CD4-positive, alpha-beta T cell treated with Interferon alpha-2 for 1 hour (primary cell): Measurements from ENCODE around the gene CD74.
"Not testable (repeated sequence)": the region's sequence is repeated elsewhere in the genome, so short reads cannot be mapped to it uniquely, and the experiment has no call there.

Experiments used
- DNase-seq, 2 donors: peaks; one replicate each; pipeline ENCODE4 v3.0.0-alpha.2; 2020 to 2022

The CD74 gene

DNA sequence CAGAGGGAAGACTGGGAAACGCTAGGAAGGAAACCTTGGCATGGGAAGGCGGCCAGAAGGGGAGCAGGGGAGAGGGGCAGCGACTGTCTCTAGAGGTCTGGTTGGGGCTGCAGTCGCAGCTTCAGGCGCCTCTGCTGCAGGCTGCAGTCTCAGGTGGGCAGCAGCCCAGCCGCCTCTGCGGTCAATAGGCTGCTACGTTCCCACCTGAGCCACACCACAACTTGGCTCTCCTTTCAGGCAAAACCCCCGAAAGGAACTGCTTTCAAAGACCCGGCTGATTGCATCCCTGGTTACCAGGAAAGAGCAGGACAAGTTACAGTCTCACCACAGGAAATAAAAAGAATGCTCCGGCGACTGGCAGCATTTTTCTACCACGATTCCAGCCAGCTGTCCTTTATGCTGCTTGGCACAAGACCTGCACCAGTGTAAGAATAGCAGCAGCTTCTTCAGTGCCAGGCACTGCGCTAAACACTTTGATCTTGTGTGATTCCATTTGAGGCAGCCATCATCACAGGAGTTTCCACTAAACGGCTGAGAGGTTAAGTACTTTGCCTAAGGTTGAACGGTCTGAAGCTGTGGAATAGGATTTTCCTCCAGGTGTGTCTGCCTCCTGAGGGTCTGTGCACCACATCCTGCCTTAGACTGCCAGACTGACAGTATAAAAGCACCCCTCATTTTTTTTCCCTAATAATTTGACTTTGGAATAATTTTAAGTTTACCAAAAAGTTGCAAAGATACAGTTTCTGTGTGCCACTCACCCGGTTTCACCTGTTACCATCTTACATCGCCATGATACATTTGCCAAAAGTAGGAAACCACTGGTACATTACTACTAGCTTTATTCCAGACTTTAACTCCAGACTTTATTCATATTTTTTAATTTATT, 29.3 kb upstream of the CD74 start:
- no peak for DNase-seq

- DNase-seq = no peak
These were observed 28.5 kb upstream of the CD74 start for GRCh38 chr5:150440948-150441812.

GRCh38 chr5:150438873-150439546, 26.3 kb upstream of the CD74 start:
- no peak for DNase-seq

GRCh38 chr5:150436141-150436680, 23.5 kb upstream of the CD74 start:
- peak; percentile 90 to 93 for DNase-seq

DNA sequence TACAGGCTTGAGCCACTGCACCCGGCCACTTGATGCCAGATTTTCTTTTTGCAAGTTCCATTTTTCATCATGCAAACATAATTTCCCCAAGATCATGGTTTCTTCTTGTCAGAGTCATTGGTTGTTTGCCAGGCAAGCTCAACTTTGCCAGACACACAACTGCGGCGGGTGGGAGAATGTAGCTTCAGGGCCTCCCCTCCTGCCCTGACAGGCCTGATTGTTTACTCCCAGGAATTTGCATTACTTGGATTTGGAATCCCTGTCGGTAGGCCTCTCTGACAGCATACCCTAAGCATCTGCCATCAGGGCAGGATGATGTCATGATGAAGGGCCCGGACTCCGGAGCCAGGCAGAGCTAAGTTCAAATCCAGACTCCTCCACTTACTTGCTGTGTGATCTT, 21.8 kb upstream of the CD74 start:
- DNase-seq = no peak

- no peak for DNase-seq
These were observed 18.9 kb upstream of the CD74 start for GRCh38 chr5:150431574-150431973.

- DNase-seq = no peak
These were observed 18.3 kb upstream of the CD74 start for GRCh38 chr5:150431048-150431447.

DNA sequence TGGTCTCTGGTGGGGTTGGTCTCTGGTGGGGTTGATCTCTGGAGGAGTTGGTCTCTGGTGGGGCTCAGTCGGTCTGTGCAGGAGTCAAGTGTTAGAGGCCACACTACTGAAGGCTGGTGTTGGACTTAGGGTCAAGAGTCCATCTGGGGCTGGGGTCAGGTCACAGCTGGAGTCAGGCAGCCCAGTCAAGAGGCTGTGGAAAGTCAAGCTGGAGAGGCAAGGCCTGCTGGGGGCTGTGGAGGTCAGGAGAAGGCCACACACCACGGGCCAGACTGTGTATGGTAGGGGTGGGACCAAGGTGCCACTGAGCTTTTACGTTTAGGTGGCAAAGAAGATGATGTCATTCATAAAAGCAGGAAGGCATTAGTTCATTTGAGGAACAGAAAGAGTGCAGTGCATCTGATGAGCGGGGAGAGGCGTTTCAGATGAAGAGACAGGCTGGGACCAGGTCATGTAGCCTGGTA, 16.7 kb upstream of the CD74 start:
- peak in 1 of 2 donors; percentile 62 for DNase-seq

- DNase-seq = no peak
These were observed 16.3 kb upstream of the CD74 start for GRCh38 chr5:150428978-150429377.

GRCh38 chr5:150428106-150428876, 15.6 kb upstream of the CD74 start:
- no peak for DNase-seq

- not testable (repeated sequence) for DNase-seq
These were observed 13.5 kb upstream of the CD74 start for GRCh38 chr5:150426165-150426564.

GRCh38 chr5:150422758-150423157, 10.0 kb upstream of the CD74 start:
- no peak for DNase-seq

DNA sequence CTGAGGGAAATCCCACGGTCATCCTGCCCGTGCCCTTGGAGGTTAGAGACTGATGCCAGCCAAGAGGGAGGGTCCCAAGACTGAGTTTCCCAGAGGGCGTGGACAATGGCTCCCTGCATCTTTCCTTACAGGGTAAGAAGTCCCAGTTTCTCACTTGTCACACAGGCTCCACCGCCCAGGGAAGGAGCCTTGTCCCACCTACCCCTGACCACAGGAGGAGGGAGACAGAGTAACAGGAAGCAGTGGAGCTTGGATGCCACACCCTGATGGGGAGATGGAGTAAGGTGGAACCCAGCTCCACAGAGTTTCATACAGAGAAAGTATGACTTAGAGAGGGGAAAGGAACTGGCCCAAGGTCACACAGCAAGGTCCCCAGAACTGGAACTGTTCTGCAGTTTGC, 9.4 kb upstream of the CD74 start:
- no peak for DNase-seq

DNA sequence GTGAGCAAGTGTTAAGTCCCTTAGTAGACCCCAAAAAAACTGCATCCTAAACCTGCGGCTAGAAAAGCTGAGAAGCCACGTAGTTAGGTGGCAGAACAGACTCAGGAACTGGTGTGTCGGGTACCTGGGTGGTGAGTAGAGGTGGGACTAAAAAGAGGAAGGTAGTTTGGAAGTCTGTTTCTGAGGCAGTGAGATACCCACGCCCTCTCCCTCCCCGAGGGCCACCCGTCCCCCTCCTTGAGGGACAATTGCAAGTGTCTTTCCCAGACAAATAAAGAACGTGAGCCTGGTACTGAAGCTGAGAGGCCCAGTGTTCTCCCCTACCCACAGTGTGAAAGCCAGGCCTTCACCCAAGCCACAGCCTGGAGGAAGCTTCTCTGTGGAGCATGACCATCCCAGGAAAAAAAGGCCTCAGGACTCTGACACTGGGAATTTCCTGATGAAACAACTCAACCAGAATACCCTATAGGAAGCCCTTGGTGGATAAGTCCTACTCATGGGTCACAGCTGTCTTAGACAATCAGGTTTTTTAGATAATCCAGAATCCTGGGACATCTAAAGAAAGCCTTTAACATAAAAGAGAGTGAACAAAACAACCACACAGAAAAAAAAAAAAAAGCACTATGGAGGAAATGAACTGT, 7.0 kb upstream of the CD74 start:
- DNase-seq = peak in 1 of 2 donors; percentile 66

- DNase-seq = peak in 1 of 2 donors; percentile 12
These were observed 1.4 kb upstream of the CD74 start for GRCh38 chr5:150413902-150414790.

DNA sequence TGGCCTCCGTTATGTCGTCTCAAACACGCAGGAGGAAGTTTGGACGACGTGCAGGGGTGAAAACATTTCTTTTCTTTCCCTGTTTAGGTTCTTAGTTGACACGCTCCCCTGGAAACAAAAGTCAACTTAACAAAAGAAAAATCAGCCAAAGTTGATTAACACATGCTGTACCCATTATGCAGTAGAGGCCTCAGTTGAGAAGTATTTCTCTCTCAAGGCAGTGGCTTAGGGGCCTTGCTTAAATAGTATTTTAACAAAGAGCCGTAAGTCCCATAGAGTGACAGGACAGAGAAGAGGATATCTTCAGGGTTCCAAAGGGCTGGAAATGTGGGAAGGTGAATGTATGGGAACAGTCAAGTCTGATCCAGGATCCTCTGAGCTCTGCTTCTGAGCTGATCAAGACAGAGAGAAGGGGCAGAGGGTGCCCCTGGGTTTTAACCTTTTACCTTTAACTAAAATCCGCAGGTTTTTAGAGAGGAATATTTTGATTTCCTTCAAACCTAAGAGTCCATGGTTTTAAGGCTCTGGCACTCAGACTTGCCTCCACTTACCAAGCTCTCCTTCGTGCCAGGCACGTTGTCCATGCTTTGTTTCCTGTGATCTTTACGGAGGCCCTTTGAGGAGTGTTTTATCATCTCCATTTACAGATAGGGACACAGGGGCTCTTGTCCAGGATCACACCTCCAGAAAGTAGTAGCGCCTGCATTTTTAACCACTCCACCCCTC, 629 bp upstream of the CD74 start:
- DNase-seq = no peak

DNA sequence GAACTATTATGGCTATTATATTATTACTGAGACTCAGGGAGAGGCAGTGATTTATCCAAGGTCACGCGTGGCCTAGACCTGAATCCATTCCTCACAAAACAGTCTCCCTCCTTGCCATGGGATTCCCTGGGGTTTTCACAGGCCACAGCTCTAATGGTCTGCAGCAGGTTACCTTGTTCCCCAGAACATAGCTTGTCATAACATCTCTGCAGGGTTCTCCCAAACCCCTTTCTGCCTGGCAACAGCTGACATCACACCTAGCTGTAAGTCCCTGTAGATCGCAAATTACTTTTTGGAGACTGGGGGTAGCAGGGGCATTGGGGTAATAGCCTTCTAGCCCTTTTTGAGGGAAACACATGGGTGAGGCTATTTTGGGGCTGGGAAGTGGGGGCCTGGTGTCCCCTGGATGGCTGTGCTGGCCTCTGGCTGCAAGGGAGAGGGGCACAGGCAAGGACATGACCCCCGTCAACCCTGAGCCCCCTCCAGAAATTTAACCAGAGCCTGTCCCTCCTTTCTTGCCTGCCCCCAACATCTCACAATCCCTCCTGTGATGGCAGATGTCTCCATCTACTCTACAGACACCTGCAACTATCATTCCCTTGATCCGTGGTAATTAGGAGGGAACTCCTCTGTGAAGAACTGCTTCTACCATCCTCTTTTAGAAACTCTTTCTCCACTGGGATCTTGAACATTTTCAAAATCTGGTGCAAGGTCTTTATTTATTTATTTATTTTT, 1.3 kb downstream of the CD74 start:
- peak; percentile 80 to 81 for DNase-seq

DNA sequence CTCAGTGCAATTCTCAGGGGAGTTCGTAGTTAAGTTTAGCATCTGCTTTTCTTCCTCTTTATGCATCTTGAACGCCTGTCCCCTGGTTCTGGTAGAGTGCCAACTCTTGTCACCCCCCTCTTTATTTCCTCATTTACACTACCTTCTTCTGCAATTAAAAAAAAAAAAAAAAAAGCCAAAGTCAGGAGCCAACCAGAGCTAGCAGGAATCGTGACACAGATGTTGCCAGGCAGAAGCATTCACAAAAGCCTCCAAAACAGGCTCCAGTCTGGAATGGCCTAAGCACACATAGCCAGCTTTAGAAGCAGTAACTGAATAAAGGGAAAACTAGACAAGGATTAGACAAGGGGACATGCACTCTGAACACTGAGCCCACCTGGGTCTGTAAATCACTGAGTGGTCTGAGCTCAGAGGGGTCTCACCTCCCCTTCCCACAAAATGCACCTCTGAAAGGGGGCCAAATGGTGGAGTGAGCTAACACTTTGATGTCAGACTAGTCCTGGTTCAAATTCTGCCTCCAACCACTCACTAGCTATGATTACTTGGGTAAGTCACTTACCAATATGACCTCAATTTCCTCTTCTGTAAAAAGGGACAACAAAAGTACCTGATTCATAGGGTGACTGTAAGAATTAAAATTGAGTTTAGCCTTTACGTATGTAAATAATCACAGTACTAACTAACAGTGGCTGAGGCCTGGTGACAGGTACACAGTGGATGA, 2.0 kb downstream of the CD74 start:
- peak; percentile 74 to 79 for DNase-seq
